Muscle of back (tissue), 11 donors: ENCODE measurements around the gene DLG2. TPM values are rescaled to one million over a fixed set of nuclear protein-coding genes. Genes with fewer than 3 reads are reported as not detected.

Source experiments
- DNase-seq, 3 donors: peaks; one replicate each; pipeline versions ENCODE4 v3.0.0 to v3.0.0-alpha.2; 2013
- polyA plus RNA-seq, 10 donors: library from polyadenylated mRNA; unstranded; fragments of 120-200 nt; gene quantifications; one replicate each; pipeline ENCODE4 v1.2.1, GENCODE V29; 2013; ENCODE audit not compliant: insufficient read length in 10 of 10

Gene DLG2
- polyA plus RNA-seq, 10 donors = 7.0 to 15.2 (median 10.4) TPM

GRCh38 chr11:84273541-84273940, 1353.6 kb downstream of the DLG2 start:
- no peak for DNase-seq

- DNase-seq = no peak
Measured at GRCh38 chr11:84270466-84270865, 1356.7 kb downstream of the DLG2 start.

GRCh38 chr11:84264066-84264465, 1363.1 kb downstream of the DLG2 start:
- peak in 2 of 3 donors; percentile 22 to 30 for DNase-seq

- no peak for DNase-seq
Measured at GRCh38 chr11:84261707-84262106, 1365.4 kb downstream of the DLG2 start.

- no peak for DNase-seq
Measured at GRCh38 chr11:84260862-84261261, 1366.3 kb downstream of the DLG2 start.

GRCh38 chr11:84256618-84257017, 1370.5 kb downstream of the DLG2 start:
- DNase-seq = no peak

- DNase-seq = no peak
Measured at GRCh38 chr11:84255483-84255882, 1371.7 kb downstream of the DLG2 start.

GRCh38 chr11:84250834-84251613, 1376.1 kb downstream of the DLG2 start:
- DNase-seq = no peak

- no peak for DNase-seq
Measured at GRCh38 chr11:84249344-84250135, 1377.6 kb downstream of the DLG2 start.

GRCh38 chr11:84247926-84248325, 1379.2 kb downstream of the DLG2 start:
- DNase-seq = peak in 1 of 3 donors; percentile 42

GRCh38 chr11:84247129-84247528, 1380.0 kb downstream of the DLG2 start:
- DNase-seq = peak in 1 of 3 donors; percentile 12

GRCh38 chr11:84243629-84244263, 1383.4 kb downstream of the DLG2 start:
- no peak for DNase-seq

GRCh38 chr11:84241343-84242131, 1385.6 kb downstream of the DLG2 start:
- DNase-seq = no peak

GRCh38 chr11:84240847-84241246, 1386.3 kb downstream of the DLG2 start:
- DNase-seq = no peak

GRCh38 chr11:84236436-84236835, 1390.7 kb downstream of the DLG2 start:
- no peak for DNase-seq

- no peak for DNase-seq
Measured at GRCh38 chr11:84234462-84235202, 1392.5 kb downstream of the DLG2 start.

GRCh38 chr11:84234011-84234410, 1393.1 kb downstream of the DLG2 start:
- peak in 1 of 3 donors; percentile 13 for DNase-seq

- no peak for DNase-seq
Measured at GRCh38 chr11:84232511-84232910, 1394.6 kb downstream of the DLG2 start.

GRCh38 chr11:84230402-84230801, 1396.7 kb downstream of the DLG2 start:
- no peak for DNase-seq

- DNase-seq = no peak
Measured at GRCh38 chr11:84227970-84228665, 1399.0 kb downstream of the DLG2 start.
